GM21723 (cell line): ENCODE results near the gene MT4.
A peak's percentile ranks its signal among the peaks of the same experiment; 100 is the strongest.

Experiments used
- ATAC-seq: cut with Tn5 transposase; IDR thresholded peaks from one replicate; pipeline ENCODE4 v1.9.1; 2021; ENCODE audit warnings: mild to moderate bottlenecking, moderate library complexity; ENCODE audit not compliant: unreplicated experiment

MT4 gene

GRCh38 chr16:56564793-56565477 lies at the start of gene MT4:
Gene MT4, plus strand, starts transcription at chr16:56565073. Its CDS starts 56 bp downstream, at chr16:56565129.
- no peak for ATAC-seq

GRCh38 chr16:56515665-56516064 lies 49.2 kb upstream of the MT4 start:
- ATAC-seq, result no peak

GRCh38 chr16:56517206-56517605 lies 47.7 kb upstream of the MT4 start:
- ATAC-seq, result no peak

- no peak for ATAC-seq
These were observed 46.4 kb upstream of the MT4 start for GRCh38 chr16:56518425-56518824.

- peak; percentile 92 for ATAC-seq
These were observed 45.2 kb upstream of the MT4 start, which contains the start of gene BBS2 for GRCh38 chr16:56519459-56520250. Gene BBS2, minus strand, starts transcription at chr16:56520024. Its CDS starts 162 bp downstream, at chr16:56519862.

GRCh38 chr16:56520251-56520577 lies 44.7 kb upstream of the MT4 start:
- ATAC-seq, result no peak

GRCh38 chr16:56525236-56525635 lies 39.6 kb upstream of the MT4 start:
- ATAC-seq, result no peak

- ATAC-seq, result no peak
These were observed 34.0 kb upstream of the MT4 start for GRCh38 chr16:56530872-56531271.

GRCh38 chr16:56532714-56533113 lies 32.2 kb upstream of the MT4 start:
- no peak for ATAC-seq

GRCh38 chr16:56534847-56535383 lies 30.0 kb upstream of the MT4 start:
- ATAC-seq, result no peak

GRCh38 chr16:56538331-56538730 lies 26.5 kb upstream of the MT4 start:
- ATAC-seq, result no peak

- no peak for ATAC-seq
These were observed 25.2 kb upstream of the MT4 start for GRCh38 chr16:56539656-56540055.

- ATAC-seq, result no peak
These were observed 22.8 kb upstream of the MT4 start for GRCh38 chr16:56542039-56542438.

GRCh38 chr16:56547120-56547948 lies 17.5 kb upstream of the MT4 start:
- ATAC-seq, result no peak

GRCh38 chr16:56547949-56548567 lies 16.8 kb upstream of the MT4 start:
- no peak for ATAC-seq

- ATAC-seq, result no peak
These were observed 15.7 kb upstream of the MT4 start for GRCh38 chr16:56549161-56549560.

- no peak for ATAC-seq
These were observed 15.0 kb upstream of the MT4 start for GRCh38 chr16:56549744-56550385.

GRCh38 chr16:56551796-56552738 lies 12.8 kb upstream of the MT4 start:
- ATAC-seq, result no peak

GRCh38 chr16:56554441-56554840 lies 10.4 kb upstream of the MT4 start:
- ATAC-seq, result no peak
